ENCODE measurements around the gene CACNA1C. TPM values are rescaled to one million over a fixed set of nuclear protein-coding genes. Genes with fewer than 3 reads are reported as not detected.

The CACNA1C gene
- polyA plus RNA-seq, 1 of the 3 experiments (the other 2 are of a cell fraction) = 1.5 TPM

- WGBS (ENCODE audit: low lambda C conversion rate) = 61% methylated on average over 14 of the region's 14 CpGs
These were observed 500.8 kb downstream of the CACNA1C start for GRCh38 chr12:2553388-2554126.

More at GRCh38 chr12:2553388-2554126, 500.8 kb downstream of the CACNA1C start:
- Histone ChIP-seq H3K9ac (no peak overlapping the region), H4K20me1 (ENCODE audit: insufficient read depth) (no peaks in the 10 kb centered on the region), H3F3A (replicated peaks; ENCODE audit: insufficient read depth) (no peaks in the 10 kb centered on the region), H3K4me1 (ENCODE audit: control insufficient read depth in 1 of 2, insufficient read depth in 2 of 2, low read depth in 1 of 2, low read length in 1 of 2) (peaks cover 0 to 14% of the 10 kb centered on the region in 2 experiments; a peak in 1 of 4 replicates), H3K9me3 (no peaks in the 10 kb centered on the region), H3K4me3 (ENCODE audit: low read depth in 2 of 2, low read length in 1 of 2) (no peak overlapping the region), H3K9me2 (no peaks in the 10 kb centered on the region), H3K27ac (ENCODE audit: low read depth in 2 of 2, low read length in 1 of 2) (no peak overlapping the region), H2AFZ (ENCODE audit: low read depth) (no peak overlapping the region), H3K27me3 (ENCODE audit: insufficient read depth) (no peaks in the 10 kb centered on the region), H3K79me2 (ENCODE audit: insufficient read depth) (no peaks in the 10 kb centered on the region), H3K36me3 (replicated peaks in 1 of 2; ENCODE audit: control insufficient read depth in 1 of 2, insufficient read depth in 2 of 2, low read length in 1 of 2) (no peaks in the 10 kb centered on the region), H3K4me2 (no peak overlapping the region)
- TF ChIP-seq GABPA (IDR thresholded peaks at IDR 0.05; ENCODE audit: low read depth) (no peak), SMC3 (IDR thresholded peaks at IDR 0.05; ENCODE audit: low read depth, low read length) (no peak), RCOR1 (IDR thresholded peaks at IDR 0.05; ENCODE audit: low read length) (no peak), SIN3A (IDR thresholded peaks at IDR 0.05; ENCODE audit: borderline replicate concordance, low read depth, low read length) (no peak), EZH2phosphoT487 (IDR thresholded peaks at IDR 0.05; ENCODE audit: borderline replicate concordance, low read depth) (no peak), REST (IDR thresholded peaks at IDR 0.05; ENCODE audit: low read depth, low read length) (no peak), FOXJ3 (CRISPR knock-in tag; IDR thresholded peaks at IDR 0.05) (no peak), POLR2AphosphoS5 (IDR thresholded peaks at IDR 0.05; ENCODE audit: low read depth, low read length) (no peak), NFIC (IDR thresholded peaks at IDR 0.05; ENCODE audit: borderline replicate concordance) (no peak), CTCF (IDR thresholded peaks at IDR 0.05) (no peak), RAD21 (IDR thresholded peaks at IDR 0.05; ENCODE audit: low read length) (no peak), GATA2 (CRISPR knock-in tag; IDR thresholded peaks at IDR 0.05) (no peak), TAF1 (IDR thresholded peaks at IDR 0.05; ENCODE audit: borderline replicate concordance, low read depth, low read length) (no peak)
- TF ChIP-seq, protein P1, sequence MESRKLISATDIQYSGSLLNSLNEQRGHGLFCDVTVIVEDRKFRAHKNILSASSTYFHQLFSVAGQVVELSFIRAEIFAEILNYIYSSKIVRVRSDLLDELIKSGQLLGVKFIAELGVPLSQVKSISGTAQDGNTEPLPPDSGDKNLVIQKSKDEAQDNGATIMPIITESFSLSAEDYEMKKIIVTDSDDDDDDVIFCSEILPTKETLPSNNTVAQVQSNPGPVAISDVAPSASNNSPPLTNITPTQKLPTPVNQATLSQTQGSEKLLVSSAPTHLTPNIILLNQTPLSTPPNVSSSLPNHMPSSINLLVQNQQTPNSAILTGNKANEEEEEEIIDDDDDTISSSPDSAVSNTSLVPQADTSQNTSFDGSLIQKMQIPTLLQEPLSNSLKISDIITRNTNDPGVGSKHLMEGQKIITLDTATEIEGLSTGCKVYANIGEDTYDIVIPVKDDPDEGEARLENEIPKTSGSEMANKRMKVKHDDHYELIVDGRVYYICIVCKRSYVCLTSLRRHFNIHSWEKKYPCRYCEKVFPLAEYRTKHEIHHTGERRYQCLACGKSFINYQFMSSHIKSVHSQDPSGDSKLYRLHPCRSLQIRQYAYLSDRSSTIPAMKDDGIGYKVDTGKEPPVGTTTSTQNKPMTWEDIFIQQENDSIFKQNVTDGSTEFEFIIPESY (IDR thresholded peaks at IDR 0.05; ENCODE audit: borderline replicate concordance, low read depth) = no peak
- TF ChIP-seq, protein P2, sequence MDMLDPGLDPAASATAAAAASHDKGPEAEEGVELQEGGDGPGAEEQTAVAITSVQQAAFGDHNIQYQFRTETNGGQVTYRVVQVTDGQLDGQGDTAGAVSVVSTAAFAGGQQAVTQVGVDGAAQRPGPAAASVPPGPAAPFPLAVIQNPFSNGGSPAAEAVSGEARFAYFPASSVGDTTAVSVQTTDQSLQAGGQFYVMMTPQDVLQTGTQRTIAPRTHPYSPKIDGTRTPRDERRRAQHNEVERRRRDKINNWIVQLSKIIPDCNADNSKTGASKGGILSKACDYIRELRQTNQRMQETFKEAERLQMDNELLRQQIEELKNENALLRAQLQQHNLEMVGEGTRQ (IDR thresholded peaks at IDR 0.05; ENCODE audit: borderline replicate concordance, low read depth, low read length) = no peak
- ChIA-PET CTCF (no interaction called here), POLR2A (no interaction called here)
- DNase-seq = no peak
